Stimulated activated CD8-positive, alpha-beta memory T cell treated with anti-CD3 and anti-CD28 coated beads, Interleukin-7, amount 100 ng/mL, for 48 hours (primary cell): ENCODE data around the gene MED15.
"Not testable (repeated sequence)": the region's sequence is repeated elsewhere in the genome, so short reads cannot be mapped to it uniquely, and the experiment has no call there.

Experiments used
- DNase-seq, 2 donors: peaks; one replicate each; pipeline ENCODE4 v3.0.0-alpha.2; 2020; ENCODE audit warnings: low read depth in 1 of 2; ENCODE audit errors: extremely low read depth in 1 of 2

MED15 gene

DNA sequence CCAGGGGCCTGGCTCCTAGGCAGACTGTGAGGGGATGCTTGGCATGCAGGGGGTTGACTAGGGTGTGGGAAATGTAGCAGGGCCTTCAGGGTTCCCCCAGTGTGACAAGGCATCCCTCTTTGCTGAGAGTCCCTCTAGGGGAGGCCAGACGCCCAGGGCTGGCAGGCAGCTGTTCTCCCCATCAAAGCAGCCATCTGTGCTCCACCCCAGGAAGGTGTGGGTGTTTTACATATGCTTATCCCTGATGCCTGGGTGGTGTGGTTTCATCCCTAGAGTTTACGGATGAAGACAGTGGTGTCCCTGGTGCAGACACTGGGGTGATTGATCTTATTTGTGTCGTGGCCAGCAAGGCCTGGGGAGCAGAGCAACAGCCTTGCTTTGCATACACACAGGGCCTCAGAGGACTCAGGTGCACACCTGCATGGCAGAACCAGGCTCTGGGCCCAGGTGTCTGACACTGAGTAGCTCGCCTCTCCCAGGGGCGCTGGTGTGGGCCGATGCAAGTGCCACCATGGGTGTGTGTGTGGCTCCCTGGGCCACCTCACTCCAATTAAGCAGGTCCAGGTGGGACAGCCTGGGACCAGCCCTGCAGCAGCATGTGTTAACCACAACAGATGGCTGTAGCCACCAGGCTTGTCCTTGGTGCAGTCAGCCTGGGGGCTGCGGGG, 74.2 kb downstream of the MED15 start:
- no peak for DNase-seq

DNA sequence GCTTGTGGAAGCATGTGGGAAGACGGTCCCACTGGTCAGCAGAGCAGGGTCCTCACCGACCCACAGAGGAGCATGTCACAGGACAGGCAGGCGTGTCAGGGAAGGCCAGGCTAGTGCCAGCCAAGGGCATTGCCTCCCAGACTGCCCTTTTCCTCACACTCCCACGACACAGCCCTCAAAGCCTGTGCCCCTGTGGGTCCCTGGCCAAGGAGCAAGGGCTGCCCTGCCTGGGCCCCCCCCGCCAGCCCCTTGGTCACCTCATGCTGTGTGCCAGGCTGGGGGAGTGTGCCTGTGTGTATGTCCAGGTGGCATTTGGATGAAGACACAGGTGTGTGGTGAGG, 74.7 kb downstream of the MED15 start:
- DNase-seq = no peak

- DNase-seq = no peak
Measured at GRCh38 chr22:20582520-20583361, 75.3 kb downstream of the MED15 start.

- DNase-seq = no peak
Measured at GRCh38 chr22:20583471-20583922, 76.1 kb downstream of the MED15 start.

GRCh38 chr22:20584029-20584871, 76.8 kb downstream of the MED15 start:
- no peak for DNase-seq

DNA sequence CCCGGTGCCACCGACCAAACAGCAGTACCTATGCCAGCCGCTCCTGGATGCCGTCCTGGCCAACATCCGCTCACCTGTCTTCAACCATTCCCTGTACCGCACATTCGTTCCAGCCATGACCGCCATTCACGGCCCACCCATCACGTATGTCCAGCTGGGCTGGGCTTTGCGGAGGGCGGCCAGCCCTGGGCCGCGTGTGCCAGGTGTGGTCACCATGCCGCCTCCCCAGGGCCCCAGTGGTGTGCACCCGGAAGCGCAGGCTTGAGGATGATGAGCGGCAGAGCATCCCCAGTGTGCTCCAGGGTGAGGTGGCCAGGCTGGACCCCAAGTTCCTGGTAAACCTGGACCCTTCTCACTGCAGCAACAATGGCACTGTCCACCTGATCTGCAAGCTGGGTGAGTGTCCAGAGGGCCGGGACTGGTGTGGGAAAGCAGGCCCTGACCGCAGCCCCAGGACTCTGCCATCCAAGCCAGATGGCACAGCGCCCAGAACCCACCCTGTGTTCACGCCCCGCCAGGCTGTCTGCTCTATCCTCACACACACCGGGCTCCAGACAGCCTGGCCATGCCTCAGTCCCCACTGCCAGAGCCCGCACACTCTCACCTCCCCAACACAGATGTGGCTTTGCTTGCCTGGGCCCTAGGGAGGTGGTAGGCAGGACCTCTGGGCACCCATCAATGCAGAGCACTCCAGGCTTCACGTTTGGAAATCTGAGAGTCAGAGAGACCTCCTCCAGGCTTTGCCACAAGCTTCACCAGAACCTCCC, 77.6 kb downstream of the MED15 start:
- no peak for DNase-seq

- DNase-seq = no peak
Measured at GRCh38 chr22:20585639-20586402, 78.4 kb downstream of the MED15 start.

- no peak for DNase-seq
Measured at GRCh38 chr22:20586403-20586745, 79.0 kb downstream of the MED15 start.

GRCh38 chr22:20587206-20587958, 80.0 kb downstream of the MED15 start:
- no peak for DNase-seq

- DNase-seq = no peak
Measured at GRCh38 chr22:20588092-20588842, 80.9 kb downstream of the MED15 start.

- no peak for DNase-seq
Measured at GRCh38 chr22:20588843-20589581, 81.6 kb downstream of the MED15 start.

DNA sequence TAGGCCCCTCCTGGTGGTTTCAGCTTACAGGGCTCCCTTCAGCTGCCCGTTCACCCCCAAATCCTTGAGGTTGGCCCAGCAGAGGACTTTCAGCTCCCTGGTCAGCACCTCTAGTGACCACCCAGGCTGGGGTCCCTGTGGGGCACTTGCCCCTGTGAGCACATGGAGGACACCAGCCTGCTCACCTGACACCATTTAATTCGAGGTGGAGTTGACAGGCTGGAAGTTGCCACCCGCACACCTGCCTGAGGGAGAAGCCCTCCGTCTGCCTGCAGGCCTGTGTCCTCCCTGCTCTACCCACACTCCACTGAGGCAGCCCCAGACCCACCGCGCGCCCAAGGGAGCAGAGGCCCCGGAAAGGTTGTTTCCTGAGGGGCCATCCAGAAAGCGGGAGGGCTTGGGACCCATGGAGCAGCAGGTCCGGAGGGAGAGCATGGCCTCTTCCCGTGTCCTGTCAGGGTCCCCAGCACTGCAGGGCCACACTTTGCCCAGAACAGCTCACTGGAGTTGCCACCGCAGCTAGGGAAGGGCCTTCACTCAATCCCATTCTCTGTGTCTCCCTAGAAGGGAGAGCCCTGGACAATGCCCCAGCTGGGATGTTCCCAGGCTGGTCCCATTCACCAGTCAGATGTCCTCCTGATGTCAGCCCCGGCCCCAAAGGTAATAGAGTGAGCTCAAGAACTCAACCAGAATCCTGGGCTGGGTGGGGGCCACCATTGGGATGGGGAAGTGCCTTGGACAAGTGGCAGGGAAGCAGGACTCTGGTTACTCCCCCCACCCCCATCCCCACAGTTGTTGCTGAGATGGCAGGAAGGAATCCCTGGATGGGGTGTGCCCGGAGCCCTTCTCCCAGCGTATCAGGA, 82.4 kb downstream of the MED15 start:
- no peak for DNase-seq

- DNase-seq = no peak
Measured at GRCh38 chr22:20590477-20591294, 83.3 kb downstream of the MED15 start.

- DNase-seq = no peak
Measured at GRCh38 chr22:20591295-20591645, 83.9 kb downstream of the MED15 start.

- DNase-seq = no peak
Measured at GRCh38 chr22:20591660-20592310, 84.4 kb downstream of the MED15 start.

DNA sequence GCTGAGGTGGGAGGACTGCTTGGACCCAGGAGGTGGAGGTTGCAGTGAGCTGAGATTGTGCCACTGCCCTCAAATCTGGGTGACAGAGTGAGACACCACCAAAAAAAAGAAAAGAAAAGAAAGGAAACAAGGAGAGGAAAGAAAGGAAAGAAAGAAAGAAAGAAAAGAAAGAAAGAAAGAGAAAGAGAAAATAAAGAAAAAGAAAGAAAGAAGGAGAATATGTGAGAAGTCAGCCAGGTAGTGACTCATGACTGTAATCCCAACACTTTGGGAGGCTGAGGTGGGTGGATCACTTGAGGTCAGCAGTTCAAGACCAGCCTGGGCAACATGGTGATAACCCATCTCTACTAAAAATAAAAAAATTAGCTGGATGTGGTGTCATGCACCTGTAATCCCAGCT, 86.6 kb downstream of the MED15 start:
- not testable (repeated sequence) for DNase-seq
